Measurements from ENCODE around the gene EPS8L2.

DNA sequence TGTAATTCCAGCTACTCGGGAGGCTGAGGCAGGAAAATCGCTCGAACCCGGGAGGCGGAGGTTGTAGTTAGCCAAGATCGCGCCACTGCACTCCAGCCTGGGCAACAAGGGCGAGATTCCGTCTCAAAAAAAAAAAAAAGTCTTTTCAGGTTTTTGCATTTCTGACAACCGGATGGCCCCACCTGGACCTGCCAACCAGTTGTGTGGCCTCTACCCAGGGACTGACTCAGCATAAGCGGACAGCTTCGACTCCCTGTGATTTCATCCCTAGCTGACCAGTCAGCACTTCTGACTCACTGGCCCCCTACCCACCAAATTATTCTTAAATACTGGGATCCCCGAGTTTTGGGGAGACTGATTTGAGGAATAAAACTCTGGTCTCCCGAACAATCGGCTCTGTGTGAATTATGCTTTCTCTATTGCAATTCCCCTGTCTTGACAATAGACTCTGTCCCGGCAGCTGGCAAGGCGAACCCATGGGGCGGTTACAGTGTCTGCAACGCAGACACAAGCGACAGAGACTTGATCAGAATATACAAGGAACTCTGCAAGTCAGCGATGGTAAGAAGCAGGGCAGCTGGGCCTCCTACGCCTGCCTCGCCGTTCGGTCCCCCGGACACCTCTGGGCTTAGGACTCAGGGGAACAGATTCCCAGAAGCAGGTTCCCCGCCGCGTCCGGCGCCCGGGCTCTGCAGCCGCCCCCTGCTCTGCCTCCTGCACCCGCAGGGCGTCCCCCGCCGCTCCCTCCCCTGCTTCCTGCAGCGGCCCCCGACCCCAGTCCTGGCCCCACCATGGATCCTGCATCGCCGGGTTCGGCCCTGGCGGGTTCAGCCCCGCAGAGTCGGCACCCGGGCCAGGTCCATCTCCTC, 40.5 kb downstream of the EPS8L2 start:
- TF ChIP-seq, protein P1, sequence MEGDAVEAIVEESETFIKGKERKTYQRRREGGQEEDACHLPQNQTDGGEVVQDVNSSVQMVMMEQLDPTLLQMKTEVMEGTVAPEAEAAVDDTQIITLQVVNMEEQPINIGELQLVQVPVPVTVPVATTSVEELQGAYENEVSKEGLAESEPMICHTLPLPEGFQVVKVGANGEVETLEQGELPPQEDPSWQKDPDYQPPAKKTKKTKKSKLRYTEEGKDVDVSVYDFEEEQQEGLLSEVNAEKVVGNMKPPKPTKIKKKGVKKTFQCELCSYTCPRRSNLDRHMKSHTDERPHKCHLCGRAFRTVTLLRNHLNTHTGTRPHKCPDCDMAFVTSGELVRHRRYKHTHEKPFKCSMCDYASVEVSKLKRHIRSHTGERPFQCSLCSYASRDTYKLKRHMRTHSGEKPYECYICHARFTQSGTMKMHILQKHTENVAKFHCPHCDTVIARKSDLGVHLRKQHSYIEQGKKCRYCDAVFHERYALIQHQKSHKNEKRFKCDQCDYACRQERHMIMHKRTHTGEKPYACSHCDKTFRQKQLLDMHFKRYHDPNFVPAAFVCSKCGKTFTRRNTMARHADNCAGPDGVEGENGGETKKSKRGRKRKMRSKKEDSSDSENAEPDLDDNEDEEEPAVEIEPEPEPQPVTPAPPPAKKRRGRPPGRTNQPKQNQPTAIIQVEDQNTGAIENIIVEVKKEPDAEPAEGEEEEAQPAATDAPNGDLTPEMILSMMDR (IDR thresholded peaks at IDR 0.05) = no peak
- no peak for TF ChIP-seq POLR2AphosphoS5 (IDR thresholded peaks at IDR 0.05)
